ENCODE data around the gene DNALI1. TPM values are rescaled to one million over a fixed set of nuclear protein-coding genes. Genes with fewer than 3 reads are reported as not detected.

The DNALI1 gene
- total and polyA plus RNA-seq, 2 donors (not counting 3 experiments of a cell fraction or from before 2014, with no cell fraction given) = 5.2 to 8.1 TPM

DNA sequence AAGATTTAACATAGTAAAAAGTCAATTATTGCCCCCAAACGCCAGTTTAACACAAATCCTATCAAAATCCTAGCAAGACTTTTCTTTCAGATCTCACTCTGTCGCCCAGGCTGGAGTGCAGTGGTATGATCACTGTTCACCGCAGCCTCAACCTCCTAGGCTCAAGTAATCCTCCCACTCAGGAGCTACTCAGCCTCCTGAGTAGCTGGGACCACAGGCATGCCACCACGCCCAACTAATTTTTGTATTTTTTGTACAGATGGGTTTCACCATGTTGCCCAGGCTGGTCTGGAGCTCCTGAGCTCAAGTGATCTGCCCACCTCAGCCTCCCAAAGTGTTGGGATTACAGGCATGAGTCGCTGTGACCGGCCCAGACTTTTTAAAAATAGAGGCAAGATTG is 7.4 kb upstream of the DNALI1 start:
- Histone ChIP-seq H3K4me1 (ENCODE audit: control insufficient read depth, extremely low read depth, insufficient read depth, low read length) (peaks cover 8% of the 10 kb centered on the region), H3K9ac (replicated peaks; ENCODE audit: extremely low read depth, insufficient read depth, low read length) (no peak overlapping the region), H3K9me1 (replicated peaks; ENCODE audit: control insufficient read depth, extremely low read depth, insufficient read depth, low read length) (no peaks in the 10 kb centered on the region), H3K4me2 (ENCODE audit: insufficient read depth, low read length) (no peak overlapping the region), H3K27me3 (ENCODE audit: control insufficient read depth in 2 of 2, insufficient read depth in 2 of 2, low read length in 2 of 2) (no peaks in the 10 kb centered on the region), H3K27ac (ENCODE audit: insufficient read depth, low read depth, low read length) (no peak overlapping the region), H3K9me3 (replicated peaks; ENCODE audit: control insufficient read depth, insufficient read depth, low read length) (no peaks in the 10 kb centered on the region), H3K36me3 (ENCODE audit: control insufficient read depth in 2 of 2, extremely low read depth in 1 of 2, insufficient read depth in 2 of 2, low read length in 2 of 2) (peaks cover 7 to 9% of the 10 kb centered on the region in 2 experiments), H4K20me1 (replicated peaks; ENCODE audit: control insufficient read depth, extremely low read depth, insufficient read depth, low read length) (no peaks in the 10 kb centered on the region), H3K4me3 (replicated peaks in 1 of 3; ENCODE audit: insufficient read depth in 1 of 3, low read depth in 1 of 3, low read length in 3 of 3) (no peak overlapping the region), H3K79me2 (ENCODE audit: control insufficient read depth, insufficient read depth, low read length) (peaks cover 37% of the 10 kb centered on the region), H2AFZ (ENCODE audit: low read depth, low read length) (no peak overlapping the region)
- CTCF ChIA-PET = interaction anchor here (1.6 kb wide), 1 partner anchor 35 kb away, joined by 5 read pairs; the partner anchor contains the start of gene MEAF6
- dilution Hi-C loops (cut with MboI; ENCODE audit: extremely low pct_ligation_motif_present, low sequenced_read_pairs) (no loop called here), intact Hi-C loops (cut with micrococcal nuclease) (no loop called here)
- POLR2A ChIA-PET = interaction anchor here (1.0 kb wide), 1 partner anchor 141 kb away, joined by 3 read pairs; a partner anchor contains a TSS
- no TSS peak for BruUV-seq (replicated peaks)
- peak; percentile 90 for FAIRE-seq
- no peak for TF ChIP-seq EZH2 (IDR thresholded peaks at IDR 0.05; ENCODE audit: borderline replicate concordance, low read depth, low read length, severe bottlenecking)
- no peak for TF ChIP-seq CTCF (IDR thresholded peaks at IDR 0.05; ENCODE audit: extremely low read depth in 1 of 2, insufficient read depth in 1 of 2, low read depth in 1 of 2, low read length in 2 of 2)
- TF ChIP-seq GATA2 (IDR thresholded peaks at IDR 0.05; ENCODE audit: insufficient read depth, insufficient read length, low read depth, low read length) = no peak
- no peak for TF ChIP-seq POLR2A (IDR thresholded peaks at IDR 0.05; ENCODE audit: low read depth, low read length)
- no peak for TF ChIP-seq FOS (IDR thresholded peaks at IDR 0.05; ENCODE audit: borderline replicate concordance, insufficient read depth, low read length)
- no peak for TF ChIP-seq POLR2AphosphoS5 (IDR thresholded peaks at IDR 0.05; ENCODE audit: insufficient read depth, low read depth, low read length)
- TF ChIP-seq, protein P1, sequence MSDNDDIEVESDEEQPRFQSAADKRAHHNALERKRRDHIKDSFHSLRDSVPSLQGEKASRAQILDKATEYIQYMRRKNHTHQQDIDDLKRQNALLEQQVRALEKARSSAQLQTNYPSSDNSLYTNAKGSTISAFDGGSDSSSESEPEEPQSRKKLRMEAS (IDR thresholded peaks at IDR 0.05; ENCODE audit: insufficient read depth, insufficient read length) = no peak
- TF ChIP-seq MYC (IDR thresholded peaks at IDR 0.05; ENCODE audit: low read depth, low read length) = no peak
- TF ChIP-seq JUN (IDR thresholded peaks at IDR 0.05; ENCODE audit: borderline replicate concordance, insufficient read depth, insufficient read length, low read depth) = no peak
- no peak for DNase-seq (ENCODE audit: low read depth, low spot score)
